Effector memory CD4-positive, alpha-beta T cell (primary cell): ENCODE measurements around the gene COX11.

ENCODE experiments used
- DNase-seq, 3 donors: peaks; one replicate each; pipeline ENCODE4 v3.0.0-alpha.2; 2020
- H3K27ac ChIP-seq: 2 replicates; pipeline ENCODE4 v1.7.0; 2013; ENCODE audit warnings: mild to moderate bottlenecking, low read length, moderate library complexity; ENCODE audit not compliant: insufficient read depth, poor library complexity, severe bottlenecking
- H3K27me3 ChIP-seq: replicated peaks from 2 replicates; pipeline ENCODE4 v1.7.0; 2013; ENCODE audit warnings: mild to moderate bottlenecking, low read length; ENCODE audit not compliant: insufficient read depth, control insufficient read depth, poor library complexity, severe bottlenecking
- H3K36me3 ChIP-seq: 2 replicates; pipeline ENCODE4 v1.7.0; 2013; ENCODE audit warnings: mild to moderate bottlenecking, low read length, moderate library complexity; ENCODE audit not compliant: control insufficient read depth, insufficient read depth
- H3K4me1 ChIP-seq: 2 replicates; pipeline ENCODE4 v1.7.0; 2013; ENCODE audit warnings: low read length, mild to moderate bottlenecking; ENCODE audit not compliant: control insufficient read depth, insufficient read depth, poor library complexity, severe bottlenecking
- H3K4me3 ChIP-seq: 2 replicates; pipeline ENCODE4 v1.7.0; 2013; ENCODE audit warnings: low read length, low read depth, mild to moderate bottlenecking; ENCODE audit not compliant: insufficient read depth, poor library complexity, severe bottlenecking
- H3K9me3 ChIP-seq: 2 replicates; pipeline ENCODE4 v1.7.0; 2013; ENCODE audit warnings: mild to moderate bottlenecking, low read length, moderate library complexity; ENCODE audit not compliant: control insufficient read depth

Gene COX11

DNA sequence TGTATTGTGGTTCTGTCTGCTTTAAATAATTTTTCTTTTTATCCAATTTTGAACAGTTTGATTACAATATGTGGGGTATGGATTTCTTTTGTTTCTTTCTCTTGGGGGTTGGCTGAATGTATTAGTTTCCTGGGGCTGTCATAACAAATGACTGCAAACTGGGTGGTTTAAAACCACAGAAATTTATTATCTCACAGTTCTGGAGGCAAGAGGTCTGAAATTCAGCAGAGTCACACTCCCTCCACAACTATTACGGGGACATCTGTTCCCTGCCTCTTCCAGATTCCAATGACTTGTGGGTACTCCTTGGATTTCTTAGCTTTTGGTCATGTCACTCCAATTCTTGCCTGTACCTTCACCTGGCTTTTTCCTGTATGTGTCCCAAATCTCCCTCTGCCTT, 23.7 kb downstream of the COX11 start:
- no peak for DNase-seq
- Histone ChIP-seq H3K4me1 (no peaks in the 10 kb centered on the region), H3K27me3 (no peaks in the 10 kb centered on the region), H3K36me3 (no peaks in the 10 kb centered on the region), H3K9me3 (no peaks in the 10 kb centered on the region), H3K4me3 (no peak overlapping the region), H3K27ac (no peak overlapping the region)

DNA sequence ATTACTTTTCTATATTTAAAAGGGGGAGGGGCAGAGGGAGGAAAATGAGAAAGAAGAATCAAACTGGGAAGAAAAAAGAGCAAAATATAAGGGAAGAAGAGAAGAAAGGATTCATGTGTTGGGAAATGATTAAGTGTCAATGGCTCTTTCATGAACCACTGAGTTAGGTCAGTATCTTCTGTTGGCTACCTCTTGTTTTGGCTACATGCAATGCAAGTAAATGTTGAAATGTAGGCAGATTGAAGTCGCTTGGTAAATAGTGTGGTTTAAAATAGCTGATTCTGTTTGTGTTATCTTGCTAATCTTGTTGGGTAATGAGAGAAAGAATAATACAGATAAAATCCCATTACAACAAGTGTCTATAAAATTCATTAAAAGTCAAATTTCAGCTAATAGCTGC, 27.2 kb downstream of the COX11 start:
- H3K4me3 ChIP-seq: no peak overlapping the region
- H3K27me3 ChIP-seq: no peaks in the 10 kb centered on the region
- no peak overlapping the region for H3K27ac ChIP-seq
- H3K9me3 ChIP-seq: no peaks in the 10 kb centered on the region
- H3K4me1 ChIP-seq: no peaks in the 10 kb centered on the region
- no peak for DNase-seq
- no peaks in the 10 kb centered on the region for H3K36me3 ChIP-seq

DNA sequence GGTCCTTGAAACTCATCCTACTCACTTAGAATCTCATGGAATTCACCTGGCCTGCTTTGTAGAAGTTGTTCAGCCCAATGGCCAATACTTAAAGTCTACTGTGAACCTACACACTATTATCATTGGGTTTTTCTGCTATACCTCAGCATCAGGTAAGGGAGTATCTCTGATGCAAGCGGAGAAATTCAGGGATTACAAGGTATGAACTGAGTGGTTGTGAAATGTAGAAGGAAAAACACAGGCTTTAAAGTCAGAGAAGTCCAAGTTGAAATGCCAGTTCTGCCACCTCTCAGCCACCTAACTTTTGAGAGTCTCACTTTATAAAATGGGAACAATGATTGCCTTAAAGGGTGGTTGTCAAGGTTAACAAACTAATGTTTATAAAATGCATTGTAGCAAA, 31.0 kb downstream of the COX11 start:
- no peaks in the 10 kb centered on the region for H3K4me1 ChIP-seq
- H3K4me3 ChIP-seq: no peak overlapping the region
- no peaks in the 10 kb centered on the region for H3K36me3 ChIP-seq
- no peak overlapping the region for H3K27ac ChIP-seq
- no peak for DNase-seq
- H3K9me3 ChIP-seq: no peaks in the 10 kb centered on the region
- no peaks in the 10 kb centered on the region for H3K27me3 ChIP-seq

DNA sequence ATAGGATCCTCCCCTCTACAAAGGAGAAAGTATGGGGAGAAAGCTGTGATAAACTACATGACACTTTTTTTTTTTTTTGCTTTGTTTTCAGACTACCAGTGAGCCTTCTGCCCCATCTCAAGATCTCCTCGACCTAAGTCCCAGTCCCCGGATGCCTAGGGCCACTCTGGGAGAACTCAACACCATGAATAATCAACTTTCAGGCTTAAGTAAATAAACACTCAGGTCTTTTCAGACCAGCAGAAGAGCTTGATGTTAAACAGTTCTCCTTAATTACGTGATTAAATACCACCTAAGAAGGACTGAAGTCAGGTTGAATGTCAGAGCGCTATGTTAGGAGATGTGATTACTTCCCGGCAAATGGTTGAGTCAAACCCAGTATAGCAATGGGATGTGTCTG, 31.4 kb downstream of the COX11 start:
- DNase-seq: no peak
- Histone ChIP-seq H3K4me1 (no peaks in the 10 kb centered on the region), H3K4me3 (no peak overlapping the region), H3K27ac (no peak overlapping the region), H3K27me3 (no peaks in the 10 kb centered on the region), H3K36me3 (no peaks in the 10 kb centered on the region), H3K9me3 (no peaks in the 10 kb centered on the region)

DNA sequence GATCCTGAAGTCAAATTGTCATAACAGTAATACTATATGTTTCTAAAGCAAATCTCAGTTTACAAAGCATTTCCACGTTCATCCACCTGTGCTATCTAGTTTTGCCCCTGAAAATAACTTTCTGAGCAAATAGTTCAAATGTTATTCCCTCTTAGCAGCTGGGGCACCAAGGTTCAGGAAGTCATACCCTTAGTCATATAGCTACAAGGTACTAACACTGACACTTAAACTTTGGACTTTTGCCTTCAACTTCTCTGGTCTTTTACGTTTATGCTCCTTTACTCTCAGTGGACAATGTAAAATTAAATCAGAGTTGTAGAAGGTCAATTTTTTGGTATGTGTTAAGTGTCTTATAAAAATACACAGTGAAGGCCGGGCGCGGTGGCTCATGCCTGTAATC, 33.0 kb downstream of the COX11 start:
- no peaks in the 10 kb centered on the region for H3K36me3 ChIP-seq
- no peaks in the 10 kb centered on the region for H3K4me1 ChIP-seq
- H3K4me3 ChIP-seq: no peak overlapping the region
- DNase-seq: no peak
- no peak overlapping the region for H3K27ac ChIP-seq
- H3K9me3 ChIP-seq: no peaks in the 10 kb centered on the region
- no peaks in the 10 kb centered on the region for H3K27me3 ChIP-seq

DNA sequence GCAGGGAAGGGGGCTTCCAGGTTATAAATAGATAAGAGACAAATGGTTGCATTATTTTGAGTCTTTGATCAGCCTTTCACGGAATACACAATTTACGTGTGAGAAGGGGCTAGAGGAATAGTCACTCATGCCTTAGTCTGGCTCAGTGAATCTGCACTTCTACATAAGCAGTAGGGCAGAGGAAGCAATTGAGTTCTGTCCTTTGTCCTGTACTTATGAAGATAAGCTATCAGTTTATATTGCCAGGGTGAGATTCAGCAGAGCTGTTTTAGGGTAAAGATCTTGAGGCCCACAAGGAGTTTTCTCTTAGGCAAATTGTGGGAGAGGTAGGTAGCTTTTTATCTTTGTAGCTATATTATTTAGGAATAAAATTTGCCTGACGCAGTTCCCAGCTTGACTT, 34.5 kb downstream of the COX11 start:
- no peak for DNase-seq
- Histone ChIP-seq H3K36me3 (no peaks in the 10 kb centered on the region), H3K4me3 (no peak overlapping the region)

DNA sequence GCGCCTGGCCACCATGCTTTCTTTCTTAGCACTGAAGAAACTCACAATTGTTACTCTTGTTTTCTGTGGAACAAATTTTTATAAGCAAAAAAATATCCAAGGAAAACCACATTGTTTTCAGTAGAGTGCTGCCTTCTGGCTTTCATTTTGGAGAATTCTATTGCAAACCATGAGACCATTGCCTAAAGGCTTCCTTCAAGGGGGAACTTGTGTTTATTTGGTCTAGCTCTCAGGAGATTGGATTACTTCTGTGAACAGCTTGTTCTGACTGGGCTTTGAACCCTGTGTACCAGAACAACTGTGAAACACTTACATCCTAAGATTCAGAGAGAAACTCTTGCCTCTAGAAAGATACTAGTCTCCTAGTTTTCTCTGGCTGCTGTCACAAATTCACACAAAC, 35.7 kb downstream of the COX11 start:
- no peak overlapping the region for H3K27ac ChIP-seq
- no peaks in the 10 kb centered on the region for H3K4me1 ChIP-seq
- H3K4me3 ChIP-seq: no peak overlapping the region
- no peaks in the 10 kb centered on the region for H3K9me3 ChIP-seq
- H3K36me3 ChIP-seq: no peaks in the 10 kb centered on the region
- no peaks in the 10 kb centered on the region for H3K27me3 ChIP-seq
- no peak for DNase-seq

More for the DNA sequence above, 34.5 kb downstream of the COX11 start:
- no peaks in the 10 kb centered on the region for H3K9me3 ChIP-seq
- H3K4me1 ChIP-seq: no peaks in the 10 kb centered on the region
- no peaks in the 10 kb centered on the region for H3K27me3 ChIP-seq
- no peak overlapping the region for H3K27ac ChIP-seq

DNA sequence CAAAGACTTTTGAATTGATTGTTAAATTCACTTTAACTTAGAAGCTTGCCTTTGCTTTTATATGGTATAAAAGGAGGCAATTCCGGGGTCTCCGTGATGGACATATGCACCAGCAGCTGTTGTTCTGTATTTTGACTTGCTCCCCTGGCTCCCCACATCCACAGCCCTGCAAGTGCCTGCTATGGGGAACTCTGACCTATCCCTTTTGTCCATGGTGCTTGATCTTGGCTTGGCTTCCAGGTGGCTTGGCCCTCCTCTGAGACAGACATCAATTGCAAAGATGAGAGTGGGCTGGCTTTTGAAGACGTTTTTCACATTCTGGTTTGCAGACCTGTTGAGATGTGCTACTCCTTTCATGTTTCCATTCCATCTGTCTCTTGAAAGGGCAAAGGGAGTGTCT, 40.9 kb downstream of the COX11 start:
- no peaks in the 10 kb centered on the region for H3K27me3 ChIP-seq
- H3K27ac ChIP-seq: no peak overlapping the region
- no peak for DNase-seq
- H3K4me1 ChIP-seq: no peaks in the 10 kb centered on the region
- no peak overlapping the region for H3K4me3 ChIP-seq
- no peaks in the 10 kb centered on the region for H3K36me3 ChIP-seq
- no peaks in the 10 kb centered on the region for H3K9me3 ChIP-seq

DNA sequence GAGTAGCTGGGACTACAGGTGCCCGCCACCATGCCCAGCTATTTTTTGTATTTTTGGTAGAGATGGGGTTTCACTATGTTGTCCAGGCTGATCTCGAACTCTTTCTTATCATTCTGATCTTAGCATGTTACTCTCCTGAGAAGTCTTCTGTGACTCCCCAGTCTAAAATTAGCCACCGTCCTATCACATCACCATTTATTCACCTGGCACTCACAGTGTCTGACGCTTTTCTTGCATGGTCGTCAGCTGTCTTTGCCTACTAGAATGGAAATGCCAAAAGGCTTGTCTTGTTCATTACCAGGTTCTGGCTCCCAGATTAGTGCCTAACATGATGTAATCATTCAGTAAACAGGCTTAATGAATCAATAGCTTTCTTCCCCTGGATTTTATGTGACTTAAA, 44.0 kb downstream of the COX11 start:
- Histone ChIP-seq H3K36me3 (no peaks in the 10 kb centered on the region), H3K27ac (no peak overlapping the region), H3K9me3 (no peaks in the 10 kb centered on the region), H3K4me3 (no peak overlapping the region), H3K27me3 (no peaks in the 10 kb centered on the region), H3K4me1 (no peaks in the 10 kb centered on the region)
- no peak for DNase-seq

DNA sequence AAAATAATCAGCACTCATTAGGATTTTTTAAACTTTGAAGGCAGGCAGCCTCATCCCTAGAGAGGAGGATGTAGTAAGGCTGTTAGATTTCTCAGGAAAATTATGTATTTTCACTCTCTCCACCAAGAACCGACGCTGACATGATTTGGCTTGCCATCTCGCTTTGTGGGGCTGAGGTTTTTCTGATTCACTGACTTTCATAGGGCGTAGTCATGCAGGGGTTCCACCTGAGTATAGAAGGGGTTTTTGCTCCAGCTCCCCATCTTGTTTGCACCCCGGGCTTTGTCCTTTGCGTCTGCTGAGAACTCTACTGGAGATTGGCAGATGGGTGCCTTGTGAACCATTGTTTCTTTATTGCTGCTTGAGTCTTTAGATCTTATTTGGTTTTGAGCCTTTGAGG, 47.6 kb downstream of the COX11 start:
- H3K36me3 ChIP-seq: no peaks in the 10 kb centered on the region
- no peak overlapping the region for H3K4me3 ChIP-seq
- DNase-seq: no peak
- H3K4me1 ChIP-seq: no peaks in the 10 kb centered on the region
- H3K27me3 ChIP-seq: no peaks in the 10 kb centered on the region
- no peak overlapping the region for H3K27ac ChIP-seq
- no peaks in the 10 kb centered on the region for H3K9me3 ChIP-seq

DNA sequence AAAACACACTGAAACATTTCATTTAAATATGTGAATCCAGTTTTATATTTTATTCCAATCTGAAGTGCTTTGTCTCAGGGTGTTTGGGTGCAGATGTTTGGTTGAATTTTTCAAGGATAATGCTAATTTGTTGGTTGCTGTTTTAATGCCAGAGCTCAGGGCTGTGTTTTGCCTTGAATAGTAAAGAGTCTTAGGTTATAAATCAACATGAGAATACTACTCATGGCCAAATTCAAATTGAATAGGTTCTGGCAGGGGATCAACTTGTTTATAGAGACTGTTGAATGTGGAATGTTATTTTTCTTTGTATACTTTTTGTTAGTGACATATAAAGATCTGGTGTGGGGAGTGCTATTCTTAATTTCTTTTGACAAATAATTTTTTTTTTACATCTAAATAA, 49.0 kb downstream of the COX11 start:
- Histone ChIP-seq H3K9me3 (no peaks in the 10 kb centered on the region), H3K4me3 (no peak overlapping the region), H3K4me1 (no peaks in the 10 kb centered on the region), H3K27ac (no peak overlapping the region), H3K36me3 (no peaks in the 10 kb centered on the region), H3K27me3 (no peaks in the 10 kb centered on the region)
- DNase-seq: no peak
